OCI-LY1 (cell line): Measurements from ENCODE around the gene PIAS2.

ENCODE experiments used
- H2AFZ ChIP-seq: fragments of 200-600 bp; sonication (generic), shearing (Covaris generic); 2 replicates; pipeline ENCODE4 v1.6.0; 2014; ENCODE audit warnings: antibody characterized with exemption, mild to moderate bottlenecking, low read length
- H3F3A ChIP-seq: fragments of 200-600 bp; sonication (generic), shearing (Covaris generic); 2 replicates; pipeline ENCODE4 v1.6.0; 2014; ENCODE audit warnings: mild to moderate bottlenecking, antibody characterized with exemption, low read length, moderate library complexity; ENCODE audit not compliant: insufficient read depth
- H3K27ac ChIP-seq: fragments of 200-600 bp; sonication (generic); 2 replicates; pipeline ENCODE4 v1.5.1; 2014; ENCODE audit warnings: low read length, mixed run types, mild to moderate bottlenecking, low read depth; ENCODE audit not compliant: poor library complexity, severe bottlenecking
- H3K27me3 ChIP-seq: fragments of 200-600 bp; sonication (generic); 2 replicates; pipeline ENCODE4 v1.6.0; 2014; ENCODE audit warnings: antibody characterized with exemption, mild to moderate bottlenecking, low read length, moderate library complexity; ENCODE audit not compliant: insufficient read depth
- H3K36me3 ChIP-seq: fragments of 200-600 bp; sonication (generic); 2 replicates; pipeline ENCODE4 v1.6.1; 2014; ENCODE audit warnings: mild to moderate bottlenecking, antibody characterized with exemption, low read length, moderate library complexity, mixed read lengths; ENCODE audit not compliant: insufficient read depth
- H3K4me1 ChIP-seq: fragments of 200-600 bp; sonication (generic); 2 replicates; pipeline ENCODE4 v1.5.1; 2014; ENCODE audit warnings: mild to moderate bottlenecking, low read length, moderate library complexity; ENCODE audit not compliant: insufficient read depth, severe bottlenecking
- H3K4me2 ChIP-seq: fragments of 200-600 bp; sonication (generic), shearing (Covaris generic); 2 replicates; pipeline ENCODE4 v1.6.1; 2014; ENCODE audit warnings: low read length
- H3K4me3 ChIP-seq: fragments of 200-600 bp; sonication (generic); 2 replicates; pipeline ENCODE4 v1.5.1; 2014; ENCODE audit warnings: low read length, low read depth, mild to moderate bottlenecking, mixed read lengths; ENCODE audit not compliant: poor library complexity, severe bottlenecking
- H3K79me2 ChIP-seq: fragments of 200-600 bp; shearing (Covaris generic); 2 replicates; pipeline ENCODE4 v1.6.1; 2016; ENCODE audit warnings: mixed run types, low read length, mixed read lengths; ENCODE audit not compliant: insufficient read depth
- H3K9ac ChIP-seq: fragments of 200-600 bp; sonication (generic), shearing (Covaris generic); 2 replicates; pipeline ENCODE4 v1.6.1; 2014; ENCODE audit warnings: mild to moderate bottlenecking, low read length, mixed read lengths
- H3K9me2 ChIP-seq: fragments of 200-600 bp; sonication (generic), shearing (Covaris generic); 2 replicates; pipeline ENCODE4 v1.6.1; 2014; ENCODE audit warnings: low read depth, mild to moderate bottlenecking, low read length, mixed read lengths
- H3K9me3 ChIP-seq: fragments of 200-600 bp; shearing (Covaris generic); 2 replicates; pipeline ENCODE4 v1.6.1; 2014; ENCODE audit warnings: low read length, mixed read lengths
- H4K20me1 ChIP-seq: fragments of 200-600 bp; sonication (generic), shearing (Covaris generic); 2 replicates; pipeline ENCODE4 v1.6.0; 2016; ENCODE audit warnings: mild to moderate bottlenecking, low read length; ENCODE audit not compliant: insufficient read depth
- EZH2 ChIP-seq: fragments of 200-600 bp; sonication (generic), shearing (Covaris generic); IDR thresholded peaks from 2 replicates; pipeline ENCODE4 v1.8.0; 2017; ENCODE audit warnings: borderline replicate concordance, mixed run types, mild to moderate bottlenecking, antibody characterized with exemption, low read length, moderate library complexity, mixed read lengths
- TF ChIP-seq, protein P1 (sequence below): fragments of 200-600 bp; sonication (generic), shearing (Covaris generic); IDR thresholded peaks from 2 replicates; pipeline ENCODE4 v1.5.1; 2017; ENCODE audit warnings: mild to moderate bottlenecking, antibody characterized with exemption, low read length, moderate library complexity, mixed read lengths

PIAS2 gene

DNA sequence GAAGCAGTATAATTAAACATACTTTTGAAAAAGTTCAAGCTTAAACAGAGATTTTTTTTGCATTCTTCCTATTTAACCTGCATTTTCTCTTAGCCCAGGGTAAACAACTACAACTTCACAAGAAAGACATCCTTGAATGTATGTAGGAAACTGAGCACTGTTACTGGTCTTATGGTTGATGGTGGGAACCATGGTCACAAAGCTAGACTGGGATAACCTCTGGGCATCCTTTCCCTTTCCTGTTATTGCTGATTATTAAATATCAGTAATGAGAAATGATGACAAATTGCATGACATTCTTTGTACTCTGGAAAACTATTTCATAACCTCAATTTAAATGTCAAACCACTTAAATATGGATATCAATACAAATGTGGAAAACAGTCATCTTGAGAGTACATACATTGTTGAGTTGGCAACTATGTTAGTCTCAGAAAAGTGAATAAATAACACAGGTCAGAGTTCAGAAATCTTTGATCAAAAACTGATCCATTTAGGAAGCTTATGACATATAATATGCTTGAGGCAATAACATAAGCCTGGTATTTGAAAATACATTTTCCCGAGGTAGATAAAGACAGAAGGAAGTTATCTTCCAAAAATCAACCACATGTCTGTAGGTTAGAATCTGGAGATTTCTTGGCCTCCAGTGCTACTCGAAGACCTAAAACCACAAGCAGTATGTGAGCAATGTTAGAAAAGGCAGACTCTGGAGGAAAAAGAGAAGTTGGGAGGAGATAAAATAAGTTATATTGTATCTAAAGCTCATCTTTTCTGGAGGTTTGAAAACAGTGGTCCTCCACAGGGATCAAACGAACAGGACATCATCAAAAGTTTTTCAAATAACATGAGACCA, 95.2 kb downstream of the PIAS2 start:
- Histone ChIP-seq H3K4me1 (no peaks in the 10 kb centered on the region), H3F3A (no peaks in the 10 kb centered on the region), H3K27me3 (no peaks in the 10 kb centered on the region), H3K36me3 (peaks cover 45% of the 10 kb centered on the region), H4K20me1 (no peaks in the 10 kb centered on the region), H3K9me2 (no peaks in the 10 kb centered on the region), H3K27ac (no peak overlapping the region), H3K9ac (no peak overlapping the region), H3K4me2 (no peak overlapping the region), H3K9me3 (no peaks in the 10 kb centered on the region), H3K79me2 (no peaks in the 10 kb centered on the region), H2AFZ (no peak overlapping the region), H3K4me3 (no peak overlapping the region)
- TF ChIP-seq, protein P1, sequence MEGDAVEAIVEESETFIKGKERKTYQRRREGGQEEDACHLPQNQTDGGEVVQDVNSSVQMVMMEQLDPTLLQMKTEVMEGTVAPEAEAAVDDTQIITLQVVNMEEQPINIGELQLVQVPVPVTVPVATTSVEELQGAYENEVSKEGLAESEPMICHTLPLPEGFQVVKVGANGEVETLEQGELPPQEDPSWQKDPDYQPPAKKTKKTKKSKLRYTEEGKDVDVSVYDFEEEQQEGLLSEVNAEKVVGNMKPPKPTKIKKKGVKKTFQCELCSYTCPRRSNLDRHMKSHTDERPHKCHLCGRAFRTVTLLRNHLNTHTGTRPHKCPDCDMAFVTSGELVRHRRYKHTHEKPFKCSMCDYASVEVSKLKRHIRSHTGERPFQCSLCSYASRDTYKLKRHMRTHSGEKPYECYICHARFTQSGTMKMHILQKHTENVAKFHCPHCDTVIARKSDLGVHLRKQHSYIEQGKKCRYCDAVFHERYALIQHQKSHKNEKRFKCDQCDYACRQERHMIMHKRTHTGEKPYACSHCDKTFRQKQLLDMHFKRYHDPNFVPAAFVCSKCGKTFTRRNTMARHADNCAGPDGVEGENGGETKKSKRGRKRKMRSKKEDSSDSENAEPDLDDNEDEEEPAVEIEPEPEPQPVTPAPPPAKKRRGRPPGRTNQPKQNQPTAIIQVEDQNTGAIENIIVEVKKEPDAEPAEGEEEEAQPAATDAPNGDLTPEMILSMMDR: no peak
- TF ChIP-seq EZH2: no peak

DNA sequence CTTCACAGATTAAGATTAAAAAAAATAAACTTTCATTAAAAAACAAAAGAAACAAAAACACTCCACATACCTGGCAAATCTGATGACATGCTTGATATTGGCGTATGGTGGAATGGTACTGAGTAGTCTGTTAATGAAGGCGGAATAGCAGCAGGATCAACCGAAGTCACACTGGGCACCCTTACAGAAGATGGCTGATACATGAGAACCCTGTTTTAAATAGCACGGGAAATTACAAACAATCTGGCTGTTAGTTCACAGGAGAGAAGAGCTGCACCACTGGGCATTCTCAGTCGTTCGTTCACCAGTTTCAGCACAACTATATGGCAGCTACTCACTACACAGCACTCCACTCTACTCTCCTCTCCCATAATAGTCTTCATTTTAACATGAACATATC, 96.4 kb downstream of the PIAS2 start:
- TF ChIP-seq, protein P1: no peak
- TF ChIP-seq EZH2: no peak
- H3K36me3 ChIP-seq: peaks cover 36% of the 10 kb centered on the region; the same call in 1 of the 2 replicates
- H3K27me3 ChIP-seq: no peaks in the 10 kb centered on the region
- H3K4me1 ChIP-seq: no peaks in the 10 kb centered on the region
- no peak overlapping the region for H2AFZ ChIP-seq
- no peaks in the 10 kb centered on the region for H3K9me2 ChIP-seq
- no peaks in the 10 kb centered on the region for H4K20me1 ChIP-seq
- H3K4me3 ChIP-seq: no peak overlapping the region
- H3K9me3 ChIP-seq: no peaks in the 10 kb centered on the region
- no peak overlapping the region for H3K4me2 ChIP-seq
- H3F3A ChIP-seq: no peaks in the 10 kb centered on the region
- H3K79me2 ChIP-seq: no peaks in the 10 kb centered on the region
- no peak overlapping the region for H3K9ac ChIP-seq
- H3K27ac ChIP-seq: no peak overlapping the region

DNA sequence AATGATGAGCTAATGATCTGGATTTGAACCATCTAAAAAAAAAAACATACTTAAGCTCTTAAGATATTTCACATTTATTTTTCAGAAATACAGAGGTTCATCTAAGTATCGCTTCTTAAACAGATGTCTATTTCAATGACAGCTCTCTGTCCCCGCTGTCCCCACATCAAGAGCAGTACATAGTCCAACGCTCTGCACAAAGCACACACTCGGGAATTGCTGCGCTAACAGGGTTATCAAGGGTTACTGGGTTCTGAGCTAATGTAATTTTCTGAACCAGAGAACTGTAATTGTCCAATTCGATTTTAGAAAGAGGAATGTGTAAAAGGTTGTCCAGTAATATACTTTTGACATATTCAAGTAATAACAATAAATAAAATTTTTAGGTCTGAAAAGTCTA, 101.6 kb downstream of the PIAS2 start:
- no peak overlapping the region for H2AFZ ChIP-seq
- no peaks in the 10 kb centered on the region for H3K9me2 ChIP-seq
- no peaks in the 10 kb centered on the region for H3K27me3 ChIP-seq
- H3K4me1 ChIP-seq: no peaks in the 10 kb centered on the region
- no peak for TF ChIP-seq EZH2
- TF ChIP-seq, protein P1: no peak
- no peaks in the 10 kb centered on the region for H3F3A ChIP-seq
- H3K9ac ChIP-seq: no peak overlapping the region
- H3K36me3 ChIP-seq: peaks cover 5% of the 10 kb centered on the region; the same call in 1 of the 2 replicates
- no peaks in the 10 kb centered on the region for H3K9me3 ChIP-seq
- no peaks in the 10 kb centered on the region for H3K79me2 ChIP-seq
- H3K4me2 ChIP-seq: no peak overlapping the region
- no peak overlapping the region for H3K4me3 ChIP-seq
- H3K27ac ChIP-seq: no peak overlapping the region
- H4K20me1 ChIP-seq: no peaks in the 10 kb centered on the region
